ENCODE data around the gene DNM1L.
A peak's percentile ranks its signal among the peaks of the same experiment; 100 is the strongest.

The DNM1L gene
- total RNA-seq, result 67.7 to 151 (median 105) reads per million in 17 experiments

DNA sequence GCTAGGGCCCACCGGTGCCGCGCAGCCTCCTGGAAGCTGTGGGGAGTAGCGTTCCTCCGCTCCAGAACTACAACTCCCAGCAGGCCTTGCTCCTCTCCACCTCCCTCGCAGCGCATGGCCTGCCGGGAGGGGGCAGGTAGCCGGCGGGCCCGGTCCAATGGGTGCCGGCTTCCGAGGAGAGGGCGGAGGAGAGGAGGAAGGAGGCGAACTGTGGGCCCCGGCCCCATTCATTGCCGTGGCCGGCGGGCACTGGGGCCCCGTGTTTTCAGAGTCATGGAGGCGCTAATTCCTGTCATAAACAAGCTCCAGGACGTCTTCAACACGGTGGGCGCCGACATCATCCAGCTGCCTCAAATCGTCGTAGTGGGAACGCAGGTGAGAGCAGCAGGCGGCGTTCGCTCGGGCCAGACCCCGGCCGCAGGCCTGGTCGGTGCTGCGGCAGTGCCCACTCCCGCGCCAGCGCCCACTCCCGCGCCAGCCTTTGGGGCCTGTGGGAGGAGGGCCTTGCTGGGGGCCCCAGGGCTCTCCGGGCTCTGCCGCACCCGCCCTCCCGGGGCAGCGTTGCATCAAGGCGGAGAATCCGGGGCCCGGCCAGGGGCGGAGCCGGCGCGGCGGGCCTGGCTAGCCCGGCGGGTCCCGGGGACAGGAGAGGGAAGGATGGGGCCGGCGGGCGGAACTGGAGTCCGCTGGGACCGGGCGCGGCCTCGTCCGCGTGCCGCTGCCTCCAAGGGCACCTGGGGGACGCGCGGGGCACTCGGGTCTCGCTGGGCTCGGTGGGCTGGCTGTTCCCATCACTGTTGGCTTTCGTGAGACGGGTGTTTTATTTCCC lies at the start of gene DNM1L:
DNM1L (plus strand) TSS at position 211 of the 829 bp plus-strand sequence; CDS start at position 274, 63 bp downstream.
- peak; percentile 94 to 98 (median 96) for DNase-seq

DNA sequence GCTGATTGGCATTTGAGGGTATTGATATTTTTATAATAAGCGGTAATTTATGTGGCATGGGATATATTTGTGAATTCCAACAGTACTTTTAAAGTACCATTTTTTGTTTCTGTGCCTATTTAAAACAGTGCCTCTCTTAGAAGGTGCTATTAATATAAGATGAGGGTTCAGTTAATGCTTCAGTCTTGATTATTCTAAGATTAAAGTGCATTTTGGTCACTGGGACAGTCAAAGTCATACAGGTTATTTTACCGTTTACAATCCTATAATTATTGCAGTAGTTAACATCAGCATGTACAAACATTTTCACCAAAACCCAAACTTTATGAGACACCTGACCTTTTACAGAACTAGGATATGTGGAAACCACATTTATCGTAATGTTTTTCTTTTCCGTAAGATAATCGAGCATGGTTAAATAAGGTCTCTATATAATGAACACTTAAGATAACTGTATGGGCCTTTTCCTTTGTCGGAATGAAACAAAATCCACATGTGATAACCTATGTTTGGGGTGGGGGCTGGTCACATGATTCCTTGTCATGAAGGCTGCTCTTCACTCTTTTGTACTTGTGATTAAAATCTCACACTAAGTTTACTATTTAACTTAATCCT lies 37.7 kb upstream of the DNM1L start:
- no peak for DNase-seq

DNA sequence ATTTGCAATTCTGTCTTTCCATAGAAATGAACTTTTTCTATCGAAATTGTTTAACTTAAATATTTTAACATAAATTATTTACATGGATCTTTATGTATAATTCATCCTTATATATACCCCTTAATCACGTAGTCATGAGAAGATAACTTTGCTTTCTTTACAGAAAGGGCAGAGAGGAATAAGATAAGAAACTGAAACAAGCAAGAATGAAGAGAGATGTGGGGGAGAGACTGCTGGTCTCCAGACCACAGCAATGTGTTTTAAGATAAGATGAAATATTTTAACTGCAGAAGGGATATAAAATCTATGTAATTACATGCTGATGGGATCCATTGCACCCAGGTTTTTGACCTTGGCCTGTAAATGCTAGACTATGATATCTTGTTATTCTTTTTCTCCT lies 34.7 kb upstream of the DNM1L start:
- no peak for DNase-seq

DNA sequence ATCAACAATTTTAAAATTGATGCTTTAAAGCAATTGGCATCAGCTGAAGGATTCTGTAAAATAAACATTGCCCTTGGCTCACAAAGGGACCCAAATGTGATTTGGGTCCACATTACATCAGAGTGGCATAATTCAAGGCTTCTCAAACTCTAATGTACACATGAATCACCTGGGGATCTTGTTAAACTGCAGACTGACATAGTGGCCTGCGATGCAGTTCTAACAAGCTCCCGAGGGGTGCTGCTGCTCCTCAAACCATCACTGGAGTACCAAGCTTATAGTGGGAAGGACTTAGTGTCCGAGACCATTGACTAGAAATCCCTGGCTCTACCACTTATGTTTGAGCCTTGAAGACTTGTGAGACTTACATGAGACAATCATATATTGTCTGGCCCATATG lies 31.8 kb upstream of the DNM1L start:
- no peak for DNase-seq

DNA sequence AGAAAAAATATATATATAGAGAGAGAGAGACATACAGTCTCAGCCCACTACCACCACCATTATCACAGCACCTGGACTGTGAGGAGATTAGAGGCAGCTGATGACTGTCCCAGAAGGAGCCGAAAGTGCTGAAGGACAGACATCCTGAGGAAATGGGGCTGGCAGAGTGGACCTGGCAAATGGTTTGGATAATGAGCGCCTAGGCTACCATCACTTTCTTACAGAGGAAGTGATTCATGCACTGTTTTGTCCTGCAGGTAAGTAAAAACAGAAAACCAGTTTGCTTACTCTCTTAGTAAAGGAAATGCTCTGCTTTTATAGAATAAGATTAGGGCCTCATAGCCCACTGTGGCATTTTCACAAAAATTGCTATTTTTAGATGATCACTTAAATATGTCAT lies 28.6 kb upstream of the DNM1L start:
- DNase-seq, result no peak

DNA sequence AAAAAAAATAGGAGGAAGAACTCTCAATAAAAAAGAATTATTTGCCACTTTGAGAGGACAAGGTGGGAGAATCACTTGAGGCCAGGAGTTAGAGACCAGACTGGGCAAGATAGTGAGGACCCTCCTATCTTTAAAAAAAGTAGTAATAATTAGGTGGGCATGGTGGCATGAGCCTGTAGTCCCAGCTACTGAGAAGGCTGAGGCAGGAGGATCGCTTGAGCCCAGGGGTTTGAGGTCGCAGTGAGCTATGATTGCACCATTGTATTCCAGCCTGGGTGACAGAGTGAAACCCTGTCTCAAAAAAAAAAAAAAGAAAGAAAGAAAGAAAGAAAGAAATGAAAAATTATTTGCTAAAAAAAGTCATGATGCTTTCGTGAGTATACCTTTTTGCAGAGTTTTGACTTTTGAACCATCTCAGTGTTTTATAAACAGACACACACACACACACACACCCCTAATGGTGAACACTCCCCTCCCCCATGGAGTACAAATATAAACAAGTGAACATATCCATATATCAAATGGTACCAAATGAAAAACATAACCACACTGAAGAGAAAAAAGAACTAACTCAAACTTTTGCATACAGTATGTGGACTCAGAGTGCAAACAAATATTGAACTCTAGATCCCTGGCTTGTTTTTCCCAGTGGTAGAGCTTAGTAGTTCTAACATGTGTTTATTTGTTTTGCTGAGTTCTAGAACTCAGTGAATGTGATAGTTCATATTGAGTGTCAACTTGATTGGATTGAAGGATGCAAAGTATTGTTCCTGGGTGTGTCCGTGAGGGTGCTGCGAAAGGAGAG lies 27.7 kb upstream of the DNM1L start:
- no peak for DNase-seq

DNA sequence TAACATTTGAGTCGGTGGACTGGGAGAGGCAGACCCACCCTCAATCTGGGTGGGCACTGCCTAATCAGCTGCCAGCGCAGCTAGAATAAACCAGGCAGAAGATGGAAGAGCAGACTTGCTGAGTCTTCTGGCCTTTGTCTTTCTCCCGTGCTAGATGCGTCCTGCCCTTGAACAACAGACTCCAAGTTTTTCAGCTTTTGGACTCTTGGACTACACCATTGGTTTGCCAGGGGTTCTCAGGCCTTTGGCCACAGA lies 27.2 kb upstream of the DNM1L start:
- DNase-seq, result no peak

DNA sequence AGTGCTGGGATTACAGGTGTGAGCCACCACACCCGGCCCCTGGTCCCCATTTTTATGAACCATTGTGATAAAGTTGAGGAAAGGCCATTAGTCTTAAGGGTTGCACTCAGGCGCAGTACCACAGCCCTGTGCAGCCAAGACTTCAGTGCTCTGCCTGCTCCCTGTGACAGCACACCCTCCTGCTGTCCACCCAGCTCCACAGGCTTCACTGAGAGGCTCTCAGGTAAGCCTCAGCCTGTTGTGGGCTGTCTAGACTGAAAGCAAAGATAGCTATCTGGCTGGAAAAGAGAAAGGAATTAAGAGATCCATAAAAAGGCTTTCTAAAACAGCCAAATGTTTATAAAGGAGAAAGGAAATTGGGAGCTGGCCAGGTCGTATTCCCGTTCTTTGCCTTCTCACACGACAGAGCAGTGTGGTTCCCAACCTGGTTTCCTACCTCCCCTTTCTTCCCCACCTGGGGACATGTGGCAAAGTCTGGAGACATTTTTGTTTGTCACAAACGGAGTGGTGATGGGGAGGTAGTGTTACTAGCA lies 19.1 kb upstream of the DNM1L start:
- no peak for DNase-seq

DNA sequence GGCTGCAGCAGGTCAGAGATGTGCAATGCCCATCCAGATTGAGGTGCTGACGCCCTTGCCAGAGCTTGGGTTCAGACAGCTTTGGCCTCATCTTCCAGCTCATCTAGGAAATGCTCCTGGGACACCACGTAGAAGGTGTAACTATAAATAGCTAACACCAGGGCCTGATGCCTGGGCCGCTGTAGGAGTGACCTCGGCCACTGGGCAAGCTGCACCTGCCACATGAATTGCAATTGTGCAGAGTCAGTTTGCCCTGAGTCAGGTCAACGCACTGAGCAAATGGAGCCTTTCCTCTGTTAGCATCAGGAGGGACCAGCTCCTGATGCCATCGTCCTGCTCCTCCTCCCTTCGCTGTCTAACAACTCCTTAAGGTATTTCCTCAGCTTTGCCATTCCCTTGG lies 17.4 kb upstream of the DNM1L start:
- DNase-seq, result no peak

DNA sequence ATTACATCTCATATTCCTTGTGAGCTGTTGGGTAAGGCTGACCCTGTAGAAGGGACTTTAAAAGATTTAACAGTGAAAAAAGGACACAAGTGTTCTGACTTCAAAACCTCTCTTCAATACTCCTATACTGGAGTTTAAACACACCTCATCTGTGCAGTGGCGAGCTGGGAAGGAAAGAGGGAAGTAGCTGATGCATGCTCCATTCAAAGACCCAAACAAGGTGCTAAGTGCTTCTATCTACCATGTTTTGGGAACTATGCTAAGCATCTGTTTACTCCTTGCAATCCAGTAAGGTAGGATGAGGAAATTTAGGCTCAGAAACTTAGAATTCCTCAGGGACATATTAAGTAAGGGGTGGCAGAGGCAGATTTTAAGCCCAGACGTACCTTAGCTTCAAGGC lies 16.4 kb upstream of the DNM1L start:
- DNase-seq, result no peak

DNA sequence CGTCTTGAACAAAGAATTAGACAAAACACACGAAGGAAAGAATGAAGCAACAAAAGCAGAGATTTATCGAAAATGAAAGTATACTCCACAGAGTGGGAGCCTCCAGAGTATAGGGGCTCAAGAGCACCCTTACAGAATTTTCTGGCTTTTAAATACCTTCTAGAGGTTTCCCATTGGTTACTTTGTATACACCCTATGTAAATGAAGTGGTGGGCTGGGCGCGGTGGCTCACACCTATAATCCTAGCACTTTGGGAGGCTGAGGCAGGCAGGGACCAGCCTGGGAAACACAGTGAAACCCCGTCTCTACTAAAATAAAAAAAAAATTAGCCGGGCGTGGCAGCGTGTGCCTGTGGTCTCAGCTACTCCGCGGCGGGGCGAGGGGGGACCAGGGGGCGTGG lies 13.1 kb upstream of the DNM1L start:
- no peak for DNase-seq

DNA sequence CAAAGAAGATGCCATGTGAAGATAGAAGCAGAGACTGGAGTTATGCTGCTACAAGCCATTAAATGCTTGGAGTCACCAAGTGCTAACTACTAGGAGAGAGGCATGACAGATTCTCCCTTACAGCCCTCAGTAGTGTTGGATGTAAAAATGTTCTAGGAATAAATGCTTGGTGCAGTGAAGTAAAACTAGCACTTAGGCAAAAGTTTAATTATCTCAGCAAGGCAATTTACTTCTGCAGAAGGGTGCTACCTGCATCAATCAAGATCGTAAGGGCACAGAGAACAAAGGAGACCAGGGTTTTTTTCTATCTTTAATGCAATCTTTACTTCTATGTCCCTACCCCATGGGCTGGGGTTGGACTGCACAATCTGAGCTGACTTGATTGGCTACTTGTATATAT lies 9.5 kb upstream of the DNM1L start:
- no peak for DNase-seq

DNA sequence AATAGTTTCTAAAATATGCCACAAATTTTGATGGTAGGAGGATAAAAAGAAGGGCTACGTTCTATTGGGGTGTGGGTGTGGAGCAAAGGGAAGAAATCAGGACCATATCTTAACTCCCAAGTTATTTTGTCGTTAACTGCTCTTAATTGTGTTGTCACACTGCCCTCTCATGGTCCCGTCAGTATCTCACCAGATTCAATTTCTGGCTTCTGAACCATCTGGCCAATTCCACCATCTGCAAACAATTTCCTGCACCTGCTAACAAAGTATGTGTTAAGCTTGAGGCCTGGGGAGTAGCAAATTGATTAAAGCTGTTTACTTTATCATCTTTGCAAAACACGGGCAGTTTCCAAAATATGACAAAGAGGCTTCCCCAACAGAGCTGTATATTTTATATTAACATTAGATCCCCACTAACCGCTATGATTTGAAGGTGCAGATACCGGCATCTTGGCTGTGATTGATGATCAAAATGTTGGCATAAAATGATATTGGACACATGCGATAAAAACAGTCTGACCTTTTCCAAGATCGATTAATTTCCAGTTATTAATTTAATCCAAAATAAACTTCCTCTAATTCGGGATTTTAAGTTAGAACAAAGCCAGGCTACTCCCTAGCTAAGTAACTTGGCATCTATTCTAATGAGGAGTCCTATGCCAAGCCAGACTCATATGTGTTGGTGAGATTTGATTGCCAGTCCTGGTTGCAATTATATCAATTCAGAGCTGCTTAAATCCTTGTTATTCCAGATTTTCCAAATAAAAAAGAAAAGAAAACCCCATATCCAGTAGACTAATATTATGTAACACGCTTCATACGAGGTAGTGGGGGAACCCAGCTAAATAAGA lies 6.9 kb upstream of the DNM1L start:
- peak; percentile 49 to 75 (median 61) for DNase-seq

DNA sequence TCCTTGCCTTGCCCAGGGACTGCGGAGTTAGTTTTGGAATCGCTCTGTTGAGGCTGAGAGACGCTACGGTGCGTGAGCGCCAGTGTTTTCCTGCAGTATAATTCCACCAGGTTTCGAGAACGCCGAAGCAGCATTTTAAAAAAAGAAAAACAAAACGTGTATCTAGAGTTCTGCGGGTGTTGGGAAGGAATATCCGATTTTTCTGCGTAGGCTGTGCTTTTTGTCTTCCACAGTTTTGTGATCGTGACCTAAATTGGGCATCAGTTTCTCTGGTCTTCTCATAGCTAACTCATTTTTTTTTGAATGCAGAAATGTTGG lies 778 bp downstream of the DNM1L start:
- DNase-seq, result no peak

DNA sequence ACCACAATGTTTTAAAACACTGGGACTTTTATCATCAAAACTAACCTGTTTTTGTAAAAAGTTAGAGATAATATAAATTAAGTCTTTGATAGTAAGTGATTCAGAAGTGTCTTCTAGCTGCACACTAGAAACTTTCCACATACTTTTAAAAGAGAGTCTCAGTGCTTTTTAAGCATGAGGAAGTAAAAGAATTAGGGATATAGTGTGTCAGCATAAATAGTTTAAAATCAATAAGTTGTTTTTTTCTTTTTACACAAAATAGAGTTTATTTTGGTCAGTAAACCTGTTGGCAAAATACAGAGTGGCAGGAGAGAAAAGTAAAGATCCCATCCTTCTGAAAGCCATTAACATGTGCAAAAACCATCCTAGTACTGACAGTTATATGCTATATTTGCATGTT lies 1.7 kb downstream of the DNM1L start:
- peak in 1 of 4 experiments; percentile 20 for DNase-seq

DNA sequence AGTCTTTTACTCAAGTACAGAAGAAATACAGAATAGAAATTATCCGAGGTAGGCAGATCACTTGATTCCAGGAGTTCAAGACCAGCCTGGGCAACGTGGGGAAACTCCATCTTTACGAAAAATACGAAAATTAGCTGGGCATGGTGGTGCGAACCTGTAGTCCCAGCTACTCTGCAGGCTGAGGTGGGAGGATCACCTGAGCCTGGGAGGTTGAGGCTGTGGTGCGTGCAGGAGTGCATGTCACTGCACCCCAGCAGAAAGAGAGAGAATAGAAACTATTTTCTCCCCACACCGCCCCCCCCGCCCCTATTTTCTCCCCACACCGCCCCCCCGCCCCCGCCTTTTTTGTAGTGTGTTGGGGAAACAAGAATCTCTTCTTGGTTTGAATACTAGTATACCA lies 2.2 kb downstream of the DNM1L start:
- no peak for DNase-seq

DNA sequence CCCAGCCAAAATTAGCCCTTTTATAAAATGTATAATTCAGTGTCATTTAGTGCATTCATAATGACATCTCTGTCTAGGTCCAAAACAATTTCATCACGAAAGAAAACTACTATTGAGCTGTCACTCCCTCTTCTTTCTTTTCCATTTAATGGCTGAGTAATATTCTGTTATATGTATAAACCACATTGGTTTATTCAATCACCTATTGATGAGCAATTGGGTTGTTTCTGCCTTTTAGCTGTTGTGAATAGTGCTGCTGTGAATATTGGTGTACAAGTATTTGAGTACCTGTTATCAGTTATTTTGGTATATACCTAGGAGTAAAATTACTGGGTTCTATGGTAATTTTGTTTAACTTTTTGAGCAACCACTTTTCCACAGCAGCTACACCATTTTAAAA lies 7.2 kb downstream of the DNM1L start:
- DNase-seq, result no peak

DNA sequence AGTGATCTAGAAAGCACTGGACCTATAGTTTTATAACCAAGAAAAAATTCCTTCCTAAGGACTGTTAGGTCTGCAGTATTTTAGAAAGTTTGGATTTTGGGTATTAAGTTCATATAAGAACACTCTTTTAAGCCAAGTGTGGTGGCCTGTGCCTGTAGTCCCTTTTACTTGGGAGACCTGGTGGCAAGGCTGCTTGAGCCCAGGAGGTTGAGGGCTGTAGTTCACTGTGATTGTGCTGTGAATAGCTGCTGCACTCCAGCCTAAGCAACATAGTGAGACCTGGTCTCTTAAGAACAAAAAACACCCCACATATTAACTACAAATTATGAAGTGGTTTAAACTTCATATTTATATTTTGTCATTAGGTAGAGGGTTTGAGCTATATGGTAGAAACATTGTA lies 9.7 kb downstream of the DNM1L start:
- DNase-seq, result no peak

DNA sequence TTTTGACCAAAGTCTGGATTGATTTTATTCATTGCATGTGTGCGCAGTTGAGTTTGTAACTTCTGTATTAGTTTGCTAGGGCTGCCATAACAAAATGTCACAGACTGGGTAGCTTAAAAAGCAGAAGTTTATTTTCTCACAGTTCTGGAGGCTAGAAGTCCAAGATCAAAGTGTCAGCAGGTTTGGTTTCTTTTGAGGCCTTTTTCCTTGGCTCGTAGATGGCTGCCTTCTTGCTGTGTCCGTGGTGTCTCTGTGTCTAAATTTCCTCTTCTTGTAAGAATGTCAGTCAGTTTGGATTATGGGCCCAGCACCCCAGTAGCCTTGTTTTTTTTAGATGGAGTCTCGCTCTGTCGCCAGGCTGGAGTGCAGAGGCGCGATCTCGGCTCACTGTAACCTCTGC lies 11.8 kb downstream of the DNM1L start:
- peak in 1 of 4 experiments; percentile 16 for DNase-seq

DNA sequence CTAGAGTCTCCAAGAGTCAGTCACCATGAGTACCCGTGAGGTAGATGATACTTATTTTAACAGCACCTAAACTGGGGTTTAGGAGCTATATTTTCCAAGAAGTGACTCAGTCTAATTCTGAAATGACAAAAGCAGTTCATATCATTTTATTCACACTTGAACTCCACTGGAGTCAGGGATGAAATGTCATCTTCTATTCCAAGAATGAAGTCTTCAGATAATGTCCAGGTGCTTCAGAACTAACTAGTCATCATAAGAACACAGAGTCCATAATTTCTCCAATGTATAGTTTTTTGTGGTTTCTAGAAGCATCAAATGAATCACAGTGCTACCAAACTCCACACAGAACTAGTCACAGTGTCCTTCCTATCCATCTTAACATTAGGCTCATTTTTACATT lies 13.3 kb downstream of the DNM1L start:
- no peak for DNase-seq

DNA sequence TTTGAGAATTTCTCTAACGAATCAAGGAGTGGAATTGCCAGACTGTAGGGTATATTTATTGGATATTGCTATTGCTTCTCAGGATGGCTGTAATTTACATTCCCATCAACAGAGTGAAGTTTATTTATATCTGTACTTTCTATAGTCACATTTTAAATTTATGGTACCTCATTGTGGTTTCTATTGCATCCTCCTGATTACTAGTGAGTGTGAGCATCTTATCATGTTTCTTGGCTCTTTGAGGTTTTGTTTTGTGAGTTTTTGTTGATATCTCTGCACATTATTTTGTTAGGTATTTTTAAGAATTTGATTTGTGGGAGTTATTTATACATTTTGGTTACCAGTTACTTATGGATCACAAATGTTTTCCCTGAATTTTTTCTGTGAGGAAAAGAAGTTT lies 13.9 kb downstream of the DNM1L start:
- DNase-seq, result no peak

DNA sequence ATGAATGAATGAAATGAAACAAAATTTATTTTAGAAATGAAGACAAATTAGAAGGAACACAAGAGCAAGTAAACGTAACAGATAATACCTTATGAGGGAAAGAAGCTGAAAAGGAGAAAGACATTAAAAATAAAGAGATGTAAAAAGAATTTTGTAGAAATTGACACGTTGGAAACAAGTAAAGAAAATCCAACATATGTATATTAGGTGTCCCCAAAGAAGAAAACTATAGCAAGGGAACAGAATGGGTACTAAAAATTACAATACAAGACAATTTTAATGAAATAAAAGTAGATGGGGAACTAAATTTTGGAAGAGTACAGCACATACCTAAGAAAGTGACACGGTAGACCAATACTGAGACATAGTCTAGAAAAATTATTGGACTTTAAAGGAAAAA lies 16.7 kb downstream of the DNM1L start:
- DNase-seq, result no peak

DNA sequence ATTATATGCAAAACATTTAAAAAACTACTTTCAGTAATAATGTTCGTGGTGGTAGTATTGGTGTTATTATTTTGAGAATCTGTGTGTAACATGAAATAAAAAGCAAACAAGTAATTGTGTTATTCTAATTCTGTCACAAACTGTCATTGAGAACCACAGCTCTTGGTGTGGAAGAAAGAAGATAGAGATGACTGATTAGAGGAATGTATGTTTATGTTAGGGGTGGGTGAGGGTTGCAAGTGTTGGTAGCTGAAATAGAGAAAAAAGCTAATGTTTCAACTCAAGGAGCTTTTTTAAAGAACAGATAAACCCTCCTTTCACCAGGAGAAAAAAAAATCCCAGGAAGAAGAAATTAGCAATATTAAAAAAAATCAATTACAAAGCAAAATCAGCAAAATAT lies 18.3 kb downstream of the DNM1L start:
- no peak for DNase-seq
